Measurements from ENCODE around the gene SF3B2. TPM values are rescaled to one million over a fixed set of nuclear protein-coding genes. Genes with fewer than 3 reads are reported as not detected.

The SF3B2 gene
- total and polyA plus RNA-seq, 9 of the 15 experiments (the other 6 are each of a cell fraction or from before 2014, with no cell fraction given) = 58.3 to 248 (median 157) TPM

GRCh38 chr11:66011785-66012303, 40.3 kb upstream of the SF3B2 start, which contains the start of gene CST6:
TSS of gene CST6 (plus strand) at chr11:66012008. CDS start at chr11:66012045, 37 bp downstream.
- Histone ChIP-seq H2AFZ (ENCODE audit: low read depth, low read length) (peak within 1 kb of the TSS; percentile 23; the same call in 1 of the 2 replicates), H3K4me1 (replicated peaks in 1 of 2; ENCODE audit: control insufficient read depth in 2 of 2, insufficient read depth in 2 of 2, low read length in 2 of 2) (peaks cover 27 to 59% of the 10 kb centered on the region in 2 experiments), H4K20me1 (replicated peaks; ENCODE audit: control insufficient read depth, insufficient read depth, low read length) (no peaks in the 10 kb centered on the region), H3K4me2 (ENCODE audit: insufficient read depth, low read length) (peak within 1 kb of the TSS; percentile 49), H3K9me1 (ENCODE audit: control insufficient read depth, insufficient read depth, low read length) (no peaks in the 10 kb centered on the region), H3K9me3 (replicated peaks; ENCODE audit: control insufficient read depth, insufficient read depth, low read depth, low read length) (no peaks in the 10 kb centered on the region), H3K79me2 (ENCODE audit: control insufficient read depth, insufficient read depth, low read length) (no peaks in the 10 kb centered on the region), H3K9ac (ENCODE audit: insufficient read depth in 1 of 2, low read depth in 2 of 2, low read length in 2 of 2) (peak within 1 kb of the TSS in 1 of 2 experiments; percentile 62; a peak in 1 of 4 replicates), H3K4me3 (no peak within 1 kb of the TSS), H3K27me3 (ENCODE audit: control insufficient read depth in 2 of 2, insufficient read depth in 2 of 2, low read length in 2 of 2) (no peaks in the 10 kb centered on the region), H3K36me3 (ENCODE audit: control insufficient read depth, insufficient read depth, low read length) (no peaks in the 10 kb centered on the region), H3K27ac (ENCODE audit: extremely low read depth, low read depth, low read length) (no peak within 1 kb of the TSS)
- ChIA-PET CTCF (ENCODE audit: low intra/inter-chr PET ratio) (no interaction called here), POLR2A (interaction anchor here (0.6 to 2.2 kb wide), 2 partner anchors 10 to 233 kb away, joined by 3 to 6 read pairs; no protein-coding TSS in a partner anchor)
- intact Hi-C loops (cut with micrococcal nuclease) = no loop called here
- TF ChIP-seq HNRNPL (IDR thresholded peaks at IDR 0.05; ENCODE audit: low read depth, low read length) (peak; percentile 59; the same call in 1 of the 2 replicates), TFAP4 (CRISPR knock-in tag; IDR thresholded peaks at IDR 0.05; ENCODE audit: borderline replicate concordance) (no peak), TARDBP (IDR thresholded peaks at IDR 0.05) (no peak), ZBTB33 (CRISPR knock-in tag; IDR thresholded peaks at IDR 0.05) (peak; percentile 93), NR2C2 (CRISPR knock-in tag; IDR thresholded peaks at IDR 0.05) (no peak), NR2C2 (tag; IDR thresholded peaks at IDR 0.05) (no peak), E2F6 (IDR thresholded peaks at IDR 0.05; ENCODE audit: borderline replicate concordance in 1 of 2, extremely low read depth in 1 of 2, insufficient read depth in 1 of 2, insufficient read length in 1 of 2, low read depth in 1 of 2, low read length in 1 of 2, poor library complexity in 1 of 2, severe bottlenecking in 1 of 2) (no peak), ATF7 (IDR thresholded peaks at IDR 0.05) (no peak), PHF20 (IDR thresholded peaks at IDR 0.05; ENCODE audit: partially characterized antibody) (no peak), PCBP1 (IDR thresholded peaks at IDR 0.05; ENCODE audit: low read depth, low read length, poor library complexity, severe bottlenecking) (peak; percentile 42)
- no peak for FAIRE-seq
- no TSS peak for BruUV-seq (replicated peaks)
- no peak for ATAC-seq
- no peak for DNase-seq (ENCODE audit: extremely low read depth in 1 of 4, low spot score in 3 of 4)
- WGBS (ENCODE audit: insufficient coverage, low coverage, missing lambda C conversion rate) = 73% methylated on average over 31 of the region's 61 CpGs
- in situ Hi-C loops (cut with MboI) = no loop called here

Data from K562 (cell line).